Esophagus squamous epithelium (tissue), 4 donors: ENCODE measurements around the gene MAD1L1.

Source experiments
- POLR2A ChIP-seq, 4 donors: fragments of 450-650 bp; IDR thresholded peaks; one replicate each; pipeline ENCODE4 v1.6.1; 2017; ENCODE audit warnings: antibody characterized with exemption in 4 of 4, mild to moderate bottlenecking in 4 of 4, moderate library complexity in 3 of 4
- TF ChIP-seq, protein P1 (sequence below), 6 experiments: fragments of 450-650 bp in 4 of 6; fragments of 200-600 bp in 2 of 6; sonication (generic) in 2 of 6; IDR thresholded peaks; one replicate each; pipeline ENCODE4 v1.5.1; 2016 to 2019; ENCODE audit warnings: antibody characterized with exemption in 6 of 6, mild to moderate bottlenecking in 4 of 6, moderate library complexity in 4 of 6

DNA sequence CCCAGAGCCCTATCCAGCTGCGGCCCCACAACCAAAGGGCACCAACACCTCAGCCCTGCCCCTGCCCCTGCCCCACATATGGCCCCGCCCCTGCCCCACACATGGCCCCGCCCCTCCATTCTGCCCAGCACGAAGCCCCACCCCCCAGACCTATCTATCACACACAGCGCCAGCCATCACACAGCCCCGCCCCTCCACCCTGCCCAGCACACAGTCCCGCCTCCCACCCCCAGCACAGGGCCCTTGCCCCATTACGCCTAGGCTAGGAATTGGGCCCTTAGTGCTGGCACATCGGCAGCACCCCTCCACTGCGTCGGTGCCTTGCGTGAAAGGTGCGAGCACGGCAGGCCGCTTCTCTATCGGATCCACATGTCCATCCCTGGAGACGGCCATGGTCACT, 126.8 kb downstream of the MAD1L1 start:
- TF ChIP-seq, protein P1, sequence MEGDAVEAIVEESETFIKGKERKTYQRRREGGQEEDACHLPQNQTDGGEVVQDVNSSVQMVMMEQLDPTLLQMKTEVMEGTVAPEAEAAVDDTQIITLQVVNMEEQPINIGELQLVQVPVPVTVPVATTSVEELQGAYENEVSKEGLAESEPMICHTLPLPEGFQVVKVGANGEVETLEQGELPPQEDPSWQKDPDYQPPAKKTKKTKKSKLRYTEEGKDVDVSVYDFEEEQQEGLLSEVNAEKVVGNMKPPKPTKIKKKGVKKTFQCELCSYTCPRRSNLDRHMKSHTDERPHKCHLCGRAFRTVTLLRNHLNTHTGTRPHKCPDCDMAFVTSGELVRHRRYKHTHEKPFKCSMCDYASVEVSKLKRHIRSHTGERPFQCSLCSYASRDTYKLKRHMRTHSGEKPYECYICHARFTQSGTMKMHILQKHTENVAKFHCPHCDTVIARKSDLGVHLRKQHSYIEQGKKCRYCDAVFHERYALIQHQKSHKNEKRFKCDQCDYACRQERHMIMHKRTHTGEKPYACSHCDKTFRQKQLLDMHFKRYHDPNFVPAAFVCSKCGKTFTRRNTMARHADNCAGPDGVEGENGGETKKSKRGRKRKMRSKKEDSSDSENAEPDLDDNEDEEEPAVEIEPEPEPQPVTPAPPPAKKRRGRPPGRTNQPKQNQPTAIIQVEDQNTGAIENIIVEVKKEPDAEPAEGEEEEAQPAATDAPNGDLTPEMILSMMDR (IDR thresholded peaks at IDR 0.05) = no peak
- no peak for TF ChIP-seq POLR2A (IDR thresholded peaks at IDR 0.05)
